Subcutaneous abdominal adipose tissue (tissue), 5 donors: Measurements from ENCODE around the gene TSPAN15.

Experiments
- H3K27ac ChIP-seq: one replicate; pipeline ENCODE4 v1.7.0; 2013; ENCODE audit warnings: low read depth, mild to moderate bottlenecking, inconsistent platforms, low read length, moderate library complexity
- H3K27me3 ChIP-seq, 5 donors: one replicate each; pipeline ENCODE4 v1.7.0; 2013; ENCODE audit warnings: low read length in 5 of 5, inconsistent platforms in 1 of 5; ENCODE audit not compliant: control insufficient read depth in 5 of 5, insufficient read depth in 4 of 5
- H3K36me3 ChIP-seq, 5 donors: one replicate each; pipeline ENCODE4 v1.7.0; 2013; ENCODE audit warnings: low read length in 5 of 5; ENCODE audit not compliant: control insufficient read depth in 5 of 5, insufficient read depth in 5 of 5
- H3K4me1 ChIP-seq, 5 donors: one replicate each; pipeline ENCODE4 v1.7.0; 2013; ENCODE audit warnings: low read length in 5 of 5, mild to moderate bottlenecking in 3 of 5, moderate library complexity in 1 of 5; ENCODE audit not compliant: control insufficient read depth in 5 of 5, insufficient read depth in 5 of 5
- H3K4me3 ChIP-seq, 5 donors: one replicate each; pipeline ENCODE4 v1.7.0; 2013; ENCODE audit warnings: low read length in 5 of 5, low read depth in 1 of 5
- H3K9ac ChIP-seq, 5 donors: one replicate each; pipeline ENCODE4 v1.7.0; 2013; ENCODE audit warnings: low read length in 5 of 5, mild to moderate bottlenecking in 4 of 5, moderate library complexity in 3 of 5
- H3K9me3 ChIP-seq, 5 donors: one replicate each; pipeline ENCODE4 v1.7.0; 2013; ENCODE audit warnings: low read length in 5 of 5; ENCODE audit not compliant: control insufficient read depth in 5 of 5
- donor health status: healthy.
- donor health status: healthy.
- donor health status: healthy.
- donor health status: healthy.
- donor health status: healthy.

Gene TSPAN15

DNA sequence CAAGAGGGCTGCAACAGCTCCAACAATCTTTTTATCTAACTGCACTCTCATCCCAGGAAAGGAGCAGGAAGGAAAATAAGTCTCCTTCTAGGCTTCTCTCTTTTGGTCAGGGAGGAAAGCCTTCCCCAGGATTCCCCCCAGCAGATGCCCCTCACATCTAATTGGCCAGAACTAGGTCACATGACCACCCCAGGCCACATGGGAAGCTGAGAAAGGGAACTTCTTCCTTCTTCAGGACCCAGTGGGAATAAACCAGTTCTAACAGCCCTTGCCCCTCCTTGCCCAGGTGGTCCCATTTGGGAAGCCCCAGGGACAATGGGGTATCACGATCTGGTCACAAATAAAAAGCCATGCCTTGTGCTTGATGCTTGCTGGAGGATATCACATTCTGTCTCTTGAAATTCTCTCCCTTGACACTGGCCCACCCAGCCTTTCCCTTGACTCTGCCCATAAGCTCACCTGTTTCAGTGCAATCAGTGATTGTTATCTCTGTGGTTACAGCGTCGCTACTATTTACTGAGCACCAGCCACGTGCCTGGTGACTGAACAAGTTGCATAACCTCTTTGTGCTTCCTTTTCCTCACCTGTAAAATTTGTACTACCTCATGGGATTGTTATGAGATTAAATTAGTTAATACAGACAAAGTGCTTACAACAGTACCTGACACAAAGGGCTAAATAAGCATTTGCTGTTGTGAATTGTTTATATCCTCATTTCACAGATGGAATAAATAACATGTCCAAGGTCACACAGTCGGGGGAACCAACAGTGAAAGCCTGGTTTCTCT, 25.6 kb upstream of the TSPAN15 start:
- Histone ChIP-seq H3K4me1 (peaks cover 0 to 16% (median 0%) of the 10 kb centered on the region in 5 donors), H3K9me3 (no peaks in the 10 kb centered on the region), H3K27me3 (no peaks in the 10 kb centered on the region), H3K9ac (no peak overlapping the region), H3K27ac (no peak overlapping the region), H3K4me3 (no peak overlapping the region), H3K36me3 (no peaks in the 10 kb centered on the region)

- Histone ChIP-seq H3K4me3 (no peak overlapping the region), H3K36me3 (no peaks in the 10 kb centered on the region), H3K27me3 (no peaks in the 10 kb centered on the region), H3K9ac (no peak overlapping the region), H3K27ac (no peak overlapping the region), H3K4me1 (peaks cover 0 to 16% (median 0%) of the 10 kb centered on the region in 5 donors), H3K9me3 (no peaks in the 10 kb centered on the region)
These were observed 24.9 kb upstream of the TSPAN15 start for GRCh38 chr10:69426376-69426727.

GRCh38 chr10:69428165-69428564, 23.1 kb upstream of the TSPAN15 start:
- Histone ChIP-seq H3K4me1 (peaks cover 0 to 16% (median 0%) of the 10 kb centered on the region in 5 donors), H3K27me3 (no peaks in the 10 kb centered on the region), H3K9ac (no peak overlapping the region), H3K36me3 (no peaks in the 10 kb centered on the region), H3K9me3 (no peaks in the 10 kb centered on the region), H3K27ac (no peak overlapping the region), H3K4me3 (no peak overlapping the region)

- H3K27ac ChIP-seq = no peak overlapping the region
These were observed 17.1 kb upstream of the TSPAN15 start for GRCh38 chr10:69434169-69434568.

DNA sequence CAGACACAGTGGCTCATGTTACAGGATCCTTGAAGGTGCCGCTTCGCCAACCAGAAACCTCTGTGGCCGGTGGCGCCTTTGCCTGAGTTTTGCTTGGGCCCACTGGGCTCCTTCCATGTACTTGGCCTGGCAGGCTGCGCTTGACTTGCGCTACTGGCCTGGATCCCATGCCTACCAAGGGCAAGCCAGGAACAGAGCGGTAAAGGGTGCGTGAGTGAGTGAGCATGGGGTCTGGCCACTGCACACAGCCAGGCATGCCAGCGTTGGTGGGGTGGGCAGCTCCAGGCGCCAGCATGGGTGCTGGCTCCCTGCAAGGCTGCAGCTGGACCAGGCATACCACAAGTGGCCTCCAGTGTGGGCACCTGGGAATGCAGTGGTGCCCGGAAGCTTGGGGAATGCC, 16.3 kb upstream of the TSPAN15 start:
- Histone ChIP-seq H3K27ac (no peak overlapping the region), H3K4me3 (no peak overlapping the region), H3K9ac (no peak overlapping the region), H3K9me3 (no peaks in the 10 kb centered on the region), H3K27me3 (no peaks in the 10 kb centered on the region), H3K4me1 (peaks cover 6 to 21% (median 19%) of the 10 kb centered on the region in 5 donors), H3K36me3 (no peaks in the 10 kb centered on the region)

More at GRCh38 chr10:69434169-69434568, 17.1 kb upstream of the TSPAN15 start:
- no peaks in the 10 kb centered on the region for H3K36me3 ChIP-seq
- no peaks in the 10 kb centered on the region for H3K9me3 ChIP-seq
- H3K27me3 ChIP-seq = no peaks in the 10 kb centered on the region
- peaks cover 5 to 14% (median 11%) of the 10 kb centered on the region in 5 donors for H3K4me1 ChIP-seq
- H3K9ac ChIP-seq = no peak overlapping the region
- no peak overlapping the region for H3K4me3 ChIP-seq

GRCh38 chr10:69435966-69436520, 15.2 kb upstream of the TSPAN15 start:
- Histone ChIP-seq H3K36me3 (no peaks in the 10 kb centered on the region), H3K4me1 (peaks cover 6 to 26% (median 20%) of the 10 kb centered on the region in 5 donors), H3K9me3 (no peaks in the 10 kb centered on the region), H3K9ac (no peak overlapping the region), H3K27ac (no peak overlapping the region), H3K4me3 (no peak overlapping the region), H3K27me3 (no peaks in the 10 kb centered on the region)

GRCh38 chr10:69437321-69438259, 13.7 kb upstream of the TSPAN15 start:
- Histone ChIP-seq H3K36me3 (no peaks in the 10 kb centered on the region), H3K4me1 (peaks cover 6 to 33% (median 20%) of the 10 kb centered on the region in 5 donors), H3K4me3 (no peak overlapping the region), H3K9me3 (no peaks in the 10 kb centered on the region), H3K9ac (no peak overlapping the region), H3K27me3 (no peaks in the 10 kb centered on the region), H3K27ac (no peak overlapping the region)

DNA sequence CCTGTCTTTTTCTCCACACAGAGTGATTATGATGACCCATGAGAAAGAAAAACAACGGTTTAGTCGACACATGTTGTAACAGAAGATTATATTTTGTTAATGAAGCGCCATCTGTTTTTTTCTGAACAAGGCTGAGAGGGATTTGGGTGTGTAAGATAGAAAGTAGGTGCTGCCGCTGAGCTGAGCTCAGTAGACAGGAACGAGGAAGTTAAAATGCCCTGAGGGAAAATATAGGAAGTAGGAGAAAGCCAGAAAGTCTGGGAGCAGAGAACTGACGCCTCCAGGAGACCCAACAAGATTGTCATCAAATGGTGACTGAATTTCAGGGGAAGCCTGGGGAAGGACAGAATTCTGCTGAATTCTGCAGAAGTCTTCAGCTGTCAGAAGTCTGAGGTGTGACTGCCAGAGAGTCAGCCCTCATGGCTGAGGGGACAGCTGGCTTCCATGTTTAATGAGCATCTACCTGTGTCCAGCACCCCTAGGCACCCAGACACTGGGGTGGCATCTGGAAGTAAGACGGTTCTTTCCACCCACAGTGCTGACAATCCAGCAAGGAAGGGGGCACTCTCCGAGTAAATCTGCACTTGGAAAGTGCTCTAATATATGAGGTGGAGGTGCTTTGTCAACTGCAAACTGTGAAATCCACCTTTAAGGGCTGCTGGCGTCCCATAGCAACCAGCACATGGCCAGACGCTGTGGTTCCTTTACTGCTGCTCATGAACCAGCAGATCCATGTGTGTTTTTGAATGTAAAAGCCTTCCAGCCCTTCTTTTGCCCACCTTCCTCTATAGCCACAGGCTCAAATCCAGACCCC, 12.5 kb upstream of the TSPAN15 start:
- H3K27ac ChIP-seq = peak overlapping the region; percentile 10
- H3K36me3 ChIP-seq = no peaks in the 10 kb centered on the region
- H3K27me3 ChIP-seq = no peaks in the 10 kb centered on the region
- no peaks in the 10 kb centered on the region for H3K9me3 ChIP-seq
- H3K9ac ChIP-seq = no peak overlapping the region
- H3K4me1 ChIP-seq = peaks cover 6 to 35% (median 20%) of the 10 kb centered on the region in 5 donors
- peak overlapping the region in 2 of 5 donors; percentile 6 to 27 for H3K4me3 ChIP-seq

GRCh38 chr10:69439350-69439739, 11.9 kb upstream of the TSPAN15 start:
- Histone ChIP-seq H3K4me3 (no peak overlapping the region), H3K27ac (no peak overlapping the region), H3K9ac (no peak overlapping the region), H3K36me3 (no peaks in the 10 kb centered on the region), H3K27me3 (no peaks in the 10 kb centered on the region), H3K9me3 (no peaks in the 10 kb centered on the region), H3K4me1 (peaks cover 6 to 35% (median 20%) of the 10 kb centered on the region in 5 donors)
